Renal cortical epithelial cell (primary cell): Measurements from ENCODE around the gene FLNC. TPM values are rescaled to one million over a fixed set of nuclear protein-coding genes. Genes with fewer than 3 reads are reported as not detected.

Experiments used
- DNase-seq: peaks from one replicate; pipeline ENCODE4 v3.0.0-alpha.2; 2011; ENCODE audit warnings: low read depth
- total RNA-seq: library from RNA; depleted of rRNA; stranded (reverse); fragments of >200 nt; gene quantifications from 2 replicates; pipeline ENCODE4 v1.2.3, GENCODE V29; 2014

Gene FLNC
- total RNA-seq, 1 donor from 2014 or later = 56.7 TPM

DNA sequence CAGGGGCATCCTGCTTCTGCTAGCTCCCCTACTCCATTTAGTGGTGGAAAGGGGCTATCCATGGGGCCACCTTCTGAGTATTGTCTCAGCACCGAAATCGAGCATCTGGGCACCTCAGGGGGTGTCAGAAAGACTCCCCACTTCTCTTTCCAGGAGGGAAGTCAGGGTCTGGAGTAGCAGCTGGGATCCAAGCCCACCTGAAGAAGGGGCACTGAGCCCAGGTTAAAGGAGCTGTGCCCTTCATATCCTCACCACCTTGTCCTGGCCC, 2.6 kb downstream of the FLNC start:
- no peak for DNase-seq

DNA sequence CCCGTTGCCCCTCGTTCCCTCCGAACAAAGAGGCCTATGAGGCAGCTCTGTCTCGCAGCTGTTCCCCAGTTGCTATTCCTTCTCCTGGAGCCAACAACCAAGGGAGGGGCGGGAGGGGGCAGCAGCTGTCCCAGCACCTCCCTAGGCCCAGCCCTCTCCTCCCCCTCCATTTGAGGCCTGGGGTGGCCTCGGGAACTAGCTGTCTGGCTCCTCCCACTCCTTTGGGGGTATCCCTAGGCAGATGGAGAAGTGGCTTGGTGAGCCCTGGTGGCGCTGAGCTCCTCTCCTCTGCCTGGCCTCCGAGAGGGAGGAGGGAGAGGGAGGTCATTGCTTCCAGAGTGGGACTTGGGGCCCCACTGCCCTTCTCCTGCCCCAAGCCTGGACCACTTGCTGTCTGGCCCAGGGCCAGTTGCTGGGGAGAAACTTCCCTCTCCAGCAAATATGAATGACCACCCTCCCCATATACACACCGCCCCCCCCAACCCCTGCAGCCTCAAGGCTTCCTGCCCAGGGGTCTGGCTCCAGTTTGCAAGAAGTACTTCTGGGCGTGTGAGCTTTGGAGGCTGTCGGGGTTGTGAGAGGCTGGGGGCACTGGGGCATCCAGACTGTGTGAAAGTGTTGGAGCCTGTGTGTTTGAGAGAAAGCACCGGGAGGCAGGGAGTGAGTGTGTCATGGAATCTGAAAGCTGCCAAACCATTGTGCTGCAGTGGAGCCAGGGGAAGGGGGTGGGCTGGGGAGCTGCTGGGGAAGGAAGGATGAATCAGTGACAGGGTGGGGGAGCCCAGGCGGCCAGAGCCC, 3.1 kb downstream of the FLNC start:
- DNase-seq = peak; percentile 66

DNA sequence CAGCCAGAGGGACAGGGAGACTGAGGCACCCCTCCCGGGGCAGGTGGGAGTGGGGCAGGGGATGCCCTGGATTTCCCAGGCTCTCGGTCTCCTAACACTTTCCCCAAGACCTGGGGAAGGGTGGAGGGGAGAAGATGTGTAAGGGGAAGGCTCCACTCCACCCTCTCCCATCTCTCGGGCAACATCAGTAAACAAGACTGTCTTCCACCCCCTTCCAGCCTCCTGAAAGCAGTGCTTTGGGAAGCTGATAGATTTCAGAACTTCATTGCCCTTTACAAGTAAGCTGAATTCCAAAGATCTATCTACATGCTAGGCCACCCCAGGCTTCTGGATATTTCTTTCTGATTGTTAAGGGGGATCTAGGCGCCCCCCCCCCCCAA, 3.7 kb downstream of the FLNC start:
- DNase-seq = no peak

DNA sequence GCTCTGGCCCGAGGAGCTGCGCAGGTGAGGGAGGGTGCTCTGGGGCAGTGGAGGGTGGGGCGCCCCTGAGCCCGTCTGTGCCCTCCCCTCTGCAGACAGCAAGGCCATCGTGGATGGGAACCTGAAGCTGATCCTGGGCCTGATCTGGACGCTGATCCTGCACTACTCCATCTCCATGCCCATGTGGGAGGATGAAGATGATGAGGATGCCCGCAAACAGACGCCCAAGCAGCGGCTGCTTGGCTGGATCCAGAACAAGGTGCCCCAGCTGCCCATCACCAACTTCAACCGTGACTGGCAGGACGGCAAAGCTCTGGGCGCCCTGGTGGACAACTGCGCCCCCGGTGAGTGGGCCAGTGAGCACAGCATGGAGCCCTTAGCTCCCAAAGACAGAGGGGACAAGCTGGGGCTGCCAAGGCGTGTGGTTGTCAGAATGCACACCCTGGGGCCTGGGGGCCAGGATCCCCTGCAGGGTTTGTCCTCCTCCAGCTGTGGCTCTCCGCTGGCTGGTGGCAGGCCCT, 5.1 kb downstream of the FLNC start:
- DNase-seq = no peak

DNA sequence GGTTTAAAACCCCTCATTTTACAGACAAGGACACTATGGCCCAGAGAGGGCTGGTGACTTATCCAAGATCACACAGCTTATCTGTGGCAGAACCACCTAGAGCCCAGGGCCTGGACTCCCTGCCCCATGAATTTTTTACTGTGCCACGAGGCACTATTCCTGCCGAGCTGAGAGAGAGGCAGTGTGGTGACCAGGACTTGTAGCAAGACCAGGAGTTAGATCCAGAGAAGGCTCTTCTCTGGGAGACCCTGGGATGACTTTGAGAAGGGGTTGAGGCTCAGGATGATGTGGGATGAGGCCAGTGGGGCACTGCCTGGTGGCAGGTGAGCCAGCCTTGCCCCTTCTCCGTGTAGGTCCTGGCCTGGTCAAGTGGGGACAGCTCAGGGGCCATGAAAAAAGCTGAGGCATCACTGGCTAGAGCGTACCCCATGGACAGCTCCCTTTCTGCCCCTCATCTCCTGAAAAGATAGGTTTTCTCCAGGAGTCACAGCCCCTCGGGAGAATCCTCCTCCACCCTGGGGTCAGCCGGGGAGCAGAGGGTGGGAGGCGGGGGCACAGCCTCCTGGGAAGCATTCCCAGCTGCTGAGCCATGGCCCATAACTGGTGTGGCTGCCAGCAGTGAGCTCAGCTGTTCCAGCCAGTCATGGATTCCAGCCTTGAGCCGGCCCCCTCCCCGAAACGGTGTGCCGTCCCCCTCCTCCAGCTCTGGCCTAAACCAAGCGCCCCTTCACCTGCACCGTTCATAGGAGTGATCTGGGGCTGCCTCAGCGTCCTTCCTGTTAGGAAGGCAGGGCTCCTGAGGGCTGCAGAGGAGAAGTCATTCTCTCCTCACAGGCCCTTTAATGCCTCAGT, 5.8 kb downstream of the FLNC start:
- DNase-seq = no peak

DNA sequence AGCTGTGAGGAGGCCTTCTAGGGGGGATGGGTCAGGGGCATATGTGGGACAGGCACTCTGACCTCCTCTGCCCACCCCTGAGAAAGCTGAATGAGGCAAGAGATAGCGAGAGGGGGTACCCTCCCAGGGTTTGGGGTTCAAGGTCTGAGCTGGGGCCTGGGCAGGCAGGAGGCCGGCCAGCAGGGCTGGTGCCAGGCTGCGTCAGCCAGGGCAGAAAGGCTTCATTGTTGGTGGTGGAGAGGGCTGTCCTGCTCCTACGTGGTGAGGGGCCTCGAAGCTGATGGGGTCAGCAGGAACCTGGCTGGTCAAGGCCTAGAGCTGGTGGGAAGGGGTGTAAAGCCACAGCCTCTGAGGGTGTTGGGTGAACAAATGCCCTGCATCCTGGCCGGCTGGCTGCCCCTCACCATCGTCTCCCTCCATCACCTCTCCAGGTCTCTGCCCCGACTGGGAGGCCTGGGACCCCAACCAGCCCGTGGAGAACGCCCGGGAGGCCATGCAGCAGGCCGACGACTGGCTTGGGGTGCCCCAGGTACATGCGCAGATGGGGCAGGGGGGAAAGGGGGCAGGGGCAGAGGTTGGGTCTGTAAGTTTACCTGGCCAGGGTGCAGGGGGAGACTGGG, 6.6 kb downstream of the FLNC start:
- no peak for DNase-seq

DNA sequence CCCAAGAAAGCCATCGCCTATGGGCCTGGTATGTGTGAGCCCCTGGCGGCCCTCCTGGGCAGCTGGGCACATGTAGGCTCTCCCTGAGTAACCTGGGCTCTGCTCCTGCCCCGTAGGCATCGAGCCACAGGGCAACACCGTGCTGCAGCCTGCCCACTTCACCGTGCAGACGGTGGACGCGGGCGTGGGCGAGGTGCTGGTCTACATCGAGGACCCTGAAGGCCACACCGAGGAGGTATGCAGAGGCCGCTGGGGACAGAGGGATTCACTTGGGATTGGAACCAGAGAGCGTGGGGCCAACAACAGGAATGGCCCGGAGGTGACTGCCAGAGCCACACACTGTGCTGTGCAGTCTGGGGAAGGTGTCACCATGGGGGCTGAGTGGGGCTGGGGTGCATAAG, 7.3 kb downstream of the FLNC start:
- DNase-seq = no peak

DNA sequence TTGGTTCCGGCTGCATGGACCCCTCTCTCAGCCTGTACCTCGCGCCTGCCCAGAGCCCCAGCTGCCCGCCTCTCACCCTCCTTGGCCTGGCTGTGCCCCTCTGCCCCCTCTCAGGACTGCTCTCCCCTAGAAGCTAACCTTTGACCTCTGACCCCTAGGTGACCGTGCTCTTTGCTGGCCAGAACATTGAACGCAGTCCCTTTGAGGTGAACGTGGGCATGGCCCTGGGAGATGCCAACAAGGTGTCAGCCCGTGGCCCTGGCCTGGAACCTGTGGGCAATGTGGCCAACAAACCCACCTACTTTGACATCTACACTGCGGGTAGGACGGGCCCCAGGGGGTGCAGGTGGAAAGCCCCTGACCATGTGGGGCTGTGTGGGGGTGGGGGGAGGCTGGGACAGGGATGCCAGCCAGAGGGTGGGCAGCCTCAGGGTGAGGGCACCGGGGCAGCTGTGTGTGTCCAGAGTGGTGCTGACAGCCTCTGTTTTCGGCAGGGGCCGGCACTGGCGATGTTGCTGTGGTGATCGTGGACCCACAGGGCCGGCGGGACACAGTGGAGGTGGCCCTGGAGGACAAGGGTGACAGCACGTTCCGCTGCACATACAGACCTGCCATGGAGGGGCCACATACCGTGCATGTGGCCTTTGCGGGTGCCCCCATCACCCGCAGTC, 8.0 kb downstream of the FLNC start:
- no peak for DNase-seq

DNA sequence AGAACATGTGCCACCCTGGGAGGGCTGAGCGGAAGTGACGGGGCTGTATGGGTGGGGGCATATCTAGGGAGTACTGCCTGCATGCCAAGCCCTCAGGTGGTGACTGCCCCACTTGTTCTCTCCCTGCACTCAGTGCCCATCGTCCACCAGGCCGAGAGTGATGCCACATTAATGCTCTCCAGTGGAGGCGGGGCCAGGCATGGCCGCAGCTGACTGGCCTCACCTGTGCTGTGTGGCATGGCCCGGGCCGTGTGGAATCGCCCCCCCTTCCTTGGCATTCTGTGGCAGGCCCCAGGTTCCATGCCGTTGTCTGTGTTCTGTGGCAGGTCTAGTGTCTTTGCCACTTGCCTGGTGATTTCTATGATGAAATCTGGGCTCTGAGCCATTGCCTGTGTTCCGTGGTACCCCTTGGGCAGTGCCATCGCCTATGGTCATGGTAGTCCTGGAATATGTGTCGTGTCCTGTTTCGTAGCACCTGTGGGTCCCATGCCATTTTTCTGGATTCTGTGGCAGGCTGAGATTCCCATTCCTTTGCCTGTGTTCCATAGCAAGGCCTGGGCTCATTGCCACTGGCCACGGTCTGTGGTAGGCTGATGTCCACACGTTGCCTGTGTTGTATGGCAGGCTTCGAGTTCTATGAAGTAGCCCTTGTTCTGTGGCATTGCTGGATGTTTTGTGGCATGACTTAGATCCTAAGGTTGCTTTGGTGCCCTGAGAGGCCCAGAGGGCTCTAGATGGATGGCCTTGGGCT, 8.9 kb downstream of the FLNC start:
- DNase-seq = no peak

DNA sequence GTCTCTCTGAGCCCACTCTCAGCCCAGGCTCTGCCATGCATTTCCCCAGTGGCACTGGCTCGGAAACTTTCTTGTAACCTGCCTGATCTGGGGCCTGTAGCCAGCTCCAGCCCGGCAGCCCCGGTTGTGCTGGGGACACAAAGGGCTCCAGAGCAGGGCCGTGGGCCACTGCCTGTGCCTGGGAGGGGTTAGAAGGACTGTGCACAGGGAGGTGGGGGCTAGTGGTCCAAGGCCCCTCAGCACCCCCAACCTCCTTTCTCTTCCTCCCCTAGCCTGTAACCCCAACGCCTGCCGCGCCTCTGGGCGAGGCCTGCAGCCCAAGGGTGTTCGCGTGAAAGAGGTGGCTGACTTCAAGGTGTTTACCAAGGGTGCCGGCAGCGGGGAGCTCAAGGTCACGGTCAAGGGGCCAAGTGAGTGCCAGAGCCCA, 9.6 kb downstream of the FLNC start:
- DNase-seq = no peak

DNA sequence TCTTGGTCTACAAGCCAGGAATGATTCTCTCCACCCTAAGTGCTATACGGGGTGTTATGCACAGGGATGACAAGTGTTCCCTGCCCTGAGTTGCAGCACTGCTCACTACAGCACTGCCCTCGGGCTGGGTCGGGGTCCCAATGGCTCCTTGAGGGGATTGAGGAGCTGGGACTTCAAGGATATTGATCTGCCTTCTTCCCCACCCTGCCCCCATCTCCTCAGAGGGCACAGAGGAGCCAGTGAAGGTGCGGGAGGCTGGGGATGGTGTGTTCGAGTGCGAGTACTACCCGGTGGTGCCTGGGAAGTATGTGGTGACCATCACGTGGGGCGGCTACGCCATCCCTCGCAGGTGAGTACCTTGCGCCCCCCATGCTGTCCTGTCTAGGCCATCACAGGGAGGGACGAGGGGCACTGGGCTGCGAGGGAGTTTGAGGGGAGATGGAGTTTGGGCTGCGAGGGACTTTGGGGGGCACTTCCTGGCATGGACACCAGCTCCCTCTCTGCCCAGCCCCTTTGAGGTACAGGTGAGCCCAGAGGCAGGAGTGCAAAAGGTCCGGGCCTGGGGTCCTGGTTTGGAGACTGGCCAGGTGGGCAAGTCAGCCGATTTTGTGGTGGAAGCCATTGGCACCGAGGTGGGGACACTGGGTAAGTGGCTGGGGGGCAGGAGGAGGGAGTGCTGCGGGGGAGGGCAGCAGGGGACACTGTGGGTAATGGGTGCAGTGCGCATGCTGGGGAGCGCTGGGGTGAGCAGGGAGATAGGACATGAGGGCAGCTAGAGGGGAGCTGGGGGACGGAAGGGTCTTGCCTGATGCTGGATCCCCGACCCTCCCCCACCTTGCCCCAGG, 10.3 kb downstream of the FLNC start:
- DNase-seq = no peak

DNA sequence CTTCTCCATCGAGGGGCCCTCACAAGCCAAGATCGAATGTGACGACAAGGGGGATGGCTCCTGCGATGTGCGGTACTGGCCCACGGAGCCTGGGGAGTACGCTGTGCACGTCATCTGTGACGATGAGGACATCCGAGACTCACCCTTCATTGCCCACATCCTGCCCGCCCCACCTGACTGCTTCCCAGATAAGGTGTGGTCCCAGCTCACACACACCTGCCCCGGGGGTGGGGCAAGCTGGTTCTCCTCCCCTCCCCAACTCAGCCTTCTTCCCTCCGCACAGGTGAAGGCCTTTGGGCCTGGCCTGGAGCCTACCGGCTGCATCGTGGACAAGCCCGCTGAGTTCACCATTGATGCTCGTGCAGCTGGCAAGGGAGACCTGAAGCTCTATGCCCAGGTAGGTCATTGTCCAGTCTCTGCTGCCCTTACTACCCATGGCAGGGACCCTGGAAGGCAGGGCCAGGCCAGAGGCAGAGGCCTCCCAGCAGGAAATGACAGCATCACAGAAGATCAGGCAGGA, 11.0 kb downstream of the FLNC start:
- no peak for DNase-seq

DNA sequence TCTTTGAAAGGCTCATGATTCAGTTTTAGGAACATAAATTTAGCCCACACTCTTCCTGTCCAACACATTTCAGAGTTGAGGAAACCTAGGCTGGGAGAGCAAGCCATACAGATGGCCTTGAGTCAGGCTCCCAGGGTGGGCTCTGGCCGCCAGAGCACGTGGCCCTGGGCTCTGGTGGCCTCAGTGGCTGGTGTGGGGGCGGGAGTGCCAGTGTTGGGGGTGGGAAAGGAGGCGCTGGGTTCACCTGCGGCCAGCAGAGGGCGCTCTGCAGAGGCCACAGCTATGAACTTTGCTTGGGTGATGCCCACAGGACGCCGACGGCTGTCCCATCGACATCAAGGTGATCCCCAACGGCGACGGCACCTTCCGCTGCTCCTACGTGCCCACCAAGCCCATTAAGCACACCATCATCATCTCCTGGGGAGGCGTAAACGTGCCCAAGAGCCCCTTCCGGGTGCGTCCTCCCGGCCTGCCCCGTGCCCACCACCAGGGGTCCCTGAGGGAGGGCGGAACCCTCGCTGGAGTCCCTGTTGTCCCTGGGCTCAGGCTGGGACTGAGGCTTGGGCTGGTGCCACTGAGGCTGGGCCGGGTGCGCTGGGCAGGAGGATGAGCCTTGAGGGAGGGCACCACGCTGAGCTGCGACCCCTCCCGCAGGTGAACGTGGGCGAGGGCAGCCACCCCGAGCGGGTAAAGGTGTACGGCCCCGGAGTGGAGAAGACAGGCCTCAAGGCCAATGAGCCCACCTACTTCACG, 11.9 kb downstream of the FLNC start:
- DNase-seq = no peak

DNA sequence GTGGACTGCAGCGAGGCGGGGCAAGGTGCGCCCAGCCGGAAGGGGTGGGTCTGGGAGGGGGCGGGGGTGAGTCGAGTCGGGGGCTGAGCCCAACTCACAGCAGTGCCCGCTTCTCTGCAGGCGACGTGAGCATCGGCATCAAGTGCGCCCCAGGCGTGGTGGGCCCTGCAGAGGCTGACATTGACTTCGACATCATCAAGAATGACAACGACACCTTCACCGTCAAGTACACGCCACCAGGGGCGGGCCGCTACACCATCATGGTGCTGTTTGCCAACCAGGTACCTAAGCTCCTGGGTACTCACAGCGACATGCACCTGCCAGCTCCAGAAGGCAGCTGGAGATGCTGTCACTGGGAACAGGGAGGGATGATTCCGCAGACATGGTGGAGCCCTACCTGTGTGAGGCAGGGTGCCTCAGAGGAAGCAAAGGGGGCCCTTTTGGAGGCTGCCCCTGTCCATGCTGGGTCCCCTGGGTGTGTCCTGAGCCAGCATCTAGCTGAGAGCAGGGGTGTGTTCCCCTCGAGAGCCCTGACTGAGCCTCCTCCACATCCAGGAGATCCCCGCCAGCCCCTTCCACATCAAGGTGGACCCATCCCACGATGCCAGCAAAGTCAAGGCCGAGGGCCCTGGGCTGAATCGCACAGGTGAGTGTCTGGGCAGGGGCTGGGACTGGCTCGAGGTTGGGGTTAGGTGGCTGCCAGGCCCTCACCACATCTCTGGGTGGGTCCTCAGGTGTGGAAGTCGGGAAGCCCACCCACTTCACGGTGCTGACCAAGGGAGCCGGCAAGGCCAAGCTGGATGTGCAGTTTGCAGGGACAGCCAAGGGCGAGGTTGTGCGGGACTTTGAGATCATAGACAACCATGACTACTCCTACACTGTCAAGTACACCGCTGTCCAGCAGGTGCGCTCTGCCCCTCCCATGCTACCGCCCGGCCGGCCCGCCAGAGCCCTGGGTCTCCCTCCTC, 12.8 kb downstream of the FLNC start:
- DNase-seq = no peak

DNA sequence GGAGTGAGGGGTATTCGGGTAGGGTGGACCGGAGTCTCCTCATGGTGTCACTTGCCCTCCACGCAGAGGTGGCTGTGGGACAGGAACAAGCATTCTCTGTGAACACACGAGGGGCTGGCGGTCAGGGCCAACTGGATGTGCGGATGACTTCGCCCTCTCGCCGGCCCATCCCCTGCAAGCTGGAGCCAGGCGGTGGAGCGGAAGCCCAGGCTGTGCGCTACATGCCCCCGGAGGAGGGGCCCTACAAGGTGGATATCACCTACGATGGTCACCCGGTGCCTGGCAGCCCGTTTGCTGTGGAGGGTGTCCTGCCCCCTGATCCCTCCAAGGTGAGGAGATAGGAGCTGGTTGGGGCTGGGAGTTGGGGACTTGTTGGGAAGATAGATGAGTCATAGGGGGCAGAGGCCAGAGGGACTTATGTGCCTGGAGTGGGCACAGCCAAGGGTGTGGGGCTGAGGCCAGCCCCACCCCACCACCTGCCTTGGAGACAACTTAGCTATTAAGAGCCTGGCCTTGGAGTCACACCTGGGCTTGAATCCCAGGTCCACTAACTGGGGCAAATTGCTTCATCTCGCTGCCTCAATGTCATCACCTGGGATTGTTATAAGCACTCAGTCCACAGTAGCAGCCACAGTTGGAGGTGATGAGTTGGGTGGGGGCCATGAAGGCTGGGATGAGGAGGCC, 13.9 kb downstream of the FLNC start:
- no peak for DNase-seq

DNA sequence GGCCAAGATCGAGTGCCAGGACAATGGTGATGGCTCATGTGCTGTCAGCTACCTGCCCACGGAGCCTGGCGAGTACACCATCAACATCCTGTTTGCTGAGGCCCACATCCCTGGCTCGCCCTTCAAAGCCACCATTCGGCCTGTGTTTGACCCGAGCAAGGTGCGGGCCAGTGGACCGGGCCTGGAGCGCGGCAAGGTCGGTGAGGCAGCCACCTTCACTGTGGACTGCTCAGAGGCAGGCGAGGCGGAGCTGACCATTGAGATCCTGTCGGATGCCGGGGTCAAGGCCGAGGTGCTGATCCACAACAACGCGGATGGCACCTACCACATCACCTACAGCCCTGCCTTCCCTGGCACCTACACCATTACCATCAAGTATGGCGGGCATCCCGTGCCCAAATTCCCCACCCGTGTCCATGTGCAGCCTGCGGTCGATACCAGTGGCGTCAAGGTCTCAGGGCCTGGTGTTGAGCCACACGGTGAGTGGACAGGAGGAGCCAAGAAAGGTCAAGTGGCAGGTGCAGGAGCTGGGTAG, 14.6 kb downstream of the FLNC start:
- DNase-seq = no peak

DNA sequence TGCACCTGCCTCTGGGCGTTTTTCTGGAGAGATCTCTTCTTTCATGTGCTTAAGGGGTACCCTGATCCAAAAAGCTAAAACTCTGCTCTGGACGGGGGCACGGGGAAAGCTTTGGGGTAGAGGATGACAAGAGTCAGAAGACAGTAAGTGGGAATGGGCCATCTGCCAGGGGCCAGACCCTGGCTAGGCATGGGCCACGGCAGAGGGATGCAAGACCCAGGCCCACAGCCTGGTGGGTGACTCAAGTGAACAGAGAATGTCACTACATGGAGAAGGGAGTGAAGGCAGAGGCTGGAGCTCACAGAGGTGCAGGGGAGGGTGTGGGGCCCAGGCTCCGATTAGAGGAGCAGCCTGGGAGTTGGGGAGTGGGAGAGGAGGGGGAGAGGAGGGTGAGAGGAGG, 15.3 kb downstream of the FLNC start:
- DNase-seq = no peak
